CD1c-positive myeloid dendritic cell (primary cell): ENCODE data around the gene MRTFA.

Experiments used
- DNase-seq: peaks from one replicate; pipeline ENCODE4 v3.0.0-alpha.2; 2016; ENCODE audit errors: extremely low spot score

Gene MRTFA

GRCh38 chr22:40491990-40492631 lies 144.4 kb downstream of the MRTFA start:
- DNase-seq, result peak; percentile 95

GRCh38 chr22:40487663-40488249 lies 148.8 kb downstream of the MRTFA start:
- peak; percentile 60 for DNase-seq

GRCh38 chr22:40486962-40487602 lies 149.4 kb downstream of the MRTFA start:
- no peak for DNase-seq

GRCh38 chr22:40485813-40486667 lies 150.5 kb downstream of the MRTFA start:
- no peak for DNase-seq

DNA sequence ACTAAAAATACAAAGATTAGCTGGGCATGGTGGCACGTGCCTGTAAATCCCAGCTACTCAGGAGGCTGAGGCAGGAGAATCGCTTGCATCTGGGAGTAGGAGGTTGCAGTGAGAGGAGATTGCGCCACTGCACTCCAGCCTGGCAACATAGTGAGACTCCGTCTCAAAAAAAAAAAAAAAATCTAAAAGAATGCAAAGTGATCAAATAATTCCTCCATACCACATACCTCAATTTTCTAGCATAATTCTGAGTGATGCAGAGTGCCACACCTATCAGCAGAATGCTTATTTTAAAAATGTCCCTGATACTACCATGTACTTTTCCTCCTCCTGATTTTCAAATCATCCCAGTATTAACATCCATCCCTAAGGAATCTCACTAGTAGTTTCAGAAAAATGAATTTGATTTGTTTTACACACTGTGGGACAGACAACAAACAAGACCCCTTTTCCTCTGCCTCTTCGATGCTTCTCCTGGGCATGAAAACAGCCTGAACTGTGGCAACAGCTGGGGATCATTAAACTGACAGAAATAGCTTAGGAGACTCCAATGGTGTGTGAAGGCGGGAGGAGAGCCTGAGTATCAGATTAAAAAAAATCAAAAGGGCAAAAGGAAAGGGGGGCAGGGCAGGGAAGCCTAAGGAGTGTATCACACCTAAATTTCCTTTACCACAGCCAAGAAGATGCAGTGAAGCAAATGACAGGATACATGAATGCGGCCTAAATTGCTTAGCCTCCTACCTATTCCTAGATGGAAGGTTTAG lies 151.4 kb downstream of the MRTFA start:
- DNase-seq, result no peak

DNA sequence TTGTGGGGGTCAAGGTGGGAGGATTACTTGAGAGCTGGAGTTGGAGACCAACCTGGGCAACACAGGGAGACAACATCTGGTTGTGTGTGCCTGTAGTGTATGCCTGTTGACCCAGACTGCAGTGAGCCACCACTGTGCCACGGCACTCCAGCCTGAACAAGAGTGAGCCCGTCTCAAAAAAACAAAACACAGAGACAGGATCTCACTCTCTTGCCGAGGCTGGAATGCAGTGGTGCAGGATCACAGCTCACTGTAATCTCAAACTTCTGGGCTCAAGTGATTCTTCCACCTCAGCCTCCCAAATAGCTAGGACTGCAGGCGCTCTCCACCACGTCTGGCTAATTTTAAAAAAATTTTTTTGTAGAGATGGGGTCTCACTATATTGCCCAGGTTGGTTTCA lies 153.6 kb downstream of the MRTFA start:
- no peak for DNase-seq

DNA sequence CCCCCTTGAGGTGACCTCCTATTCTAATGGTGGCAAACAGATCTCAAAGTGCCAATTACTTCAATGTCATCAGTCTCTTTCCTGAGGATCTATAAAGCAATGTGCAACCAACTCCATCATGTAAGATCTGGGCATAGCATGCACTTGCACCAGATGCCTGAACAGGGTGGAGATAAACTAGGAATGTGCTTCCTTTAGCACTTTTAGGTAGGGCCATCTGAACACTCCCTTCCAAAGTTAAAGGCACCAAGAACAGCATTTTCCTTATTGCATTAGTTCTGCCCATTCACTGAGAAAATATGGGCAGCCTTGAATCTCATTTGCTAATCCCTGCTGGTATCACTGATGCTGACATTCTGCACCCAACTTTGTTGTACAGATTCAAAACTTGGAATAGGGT lies 154.1 kb downstream of the MRTFA start:
- DNase-seq, result no peak

- no peak for DNase-seq
These were observed 155.5 kb downstream of the MRTFA start for GRCh38 chr22:40480996-40481395.

GRCh38 chr22:40479887-40480538 lies 156.5 kb downstream of the MRTFA start:
- peak; percentile 51 for DNase-seq

DNA sequence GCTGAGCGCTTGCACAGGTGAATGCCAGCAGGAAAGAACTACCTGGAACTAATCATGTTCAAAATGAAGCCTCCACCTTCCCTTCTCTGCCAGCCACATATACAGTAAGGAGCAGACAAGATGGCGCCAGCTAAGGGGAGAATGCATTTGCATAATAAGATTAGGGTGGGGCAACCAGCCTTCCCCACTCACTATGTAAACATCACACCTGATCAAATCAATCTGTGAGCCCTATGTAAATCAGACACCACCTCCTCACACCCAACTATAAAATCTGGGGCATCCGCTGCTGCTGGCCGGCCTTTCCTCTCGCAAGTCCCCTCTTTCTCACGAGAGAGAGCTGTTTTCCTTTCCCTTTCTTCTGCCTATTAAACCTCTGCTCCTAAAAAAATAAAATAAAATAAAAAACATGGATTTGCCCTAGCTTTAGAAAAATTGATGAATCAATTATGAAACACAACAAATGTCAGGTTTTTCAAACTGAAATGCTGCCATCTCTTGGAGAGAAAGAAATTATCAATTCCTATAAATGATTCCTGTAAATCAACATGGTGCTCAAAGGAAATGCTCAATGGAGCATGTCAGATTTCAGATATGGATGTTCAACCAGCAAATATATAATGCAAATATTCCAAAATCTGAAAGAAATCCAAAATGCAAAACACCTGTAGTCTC lies 157.3 kb downstream of the MRTFA start:
- no peak for DNase-seq

- DNase-seq, result no peak
These were observed 158.0 kb downstream of the MRTFA start for GRCh38 chr22:40478338-40479125.

DNA sequence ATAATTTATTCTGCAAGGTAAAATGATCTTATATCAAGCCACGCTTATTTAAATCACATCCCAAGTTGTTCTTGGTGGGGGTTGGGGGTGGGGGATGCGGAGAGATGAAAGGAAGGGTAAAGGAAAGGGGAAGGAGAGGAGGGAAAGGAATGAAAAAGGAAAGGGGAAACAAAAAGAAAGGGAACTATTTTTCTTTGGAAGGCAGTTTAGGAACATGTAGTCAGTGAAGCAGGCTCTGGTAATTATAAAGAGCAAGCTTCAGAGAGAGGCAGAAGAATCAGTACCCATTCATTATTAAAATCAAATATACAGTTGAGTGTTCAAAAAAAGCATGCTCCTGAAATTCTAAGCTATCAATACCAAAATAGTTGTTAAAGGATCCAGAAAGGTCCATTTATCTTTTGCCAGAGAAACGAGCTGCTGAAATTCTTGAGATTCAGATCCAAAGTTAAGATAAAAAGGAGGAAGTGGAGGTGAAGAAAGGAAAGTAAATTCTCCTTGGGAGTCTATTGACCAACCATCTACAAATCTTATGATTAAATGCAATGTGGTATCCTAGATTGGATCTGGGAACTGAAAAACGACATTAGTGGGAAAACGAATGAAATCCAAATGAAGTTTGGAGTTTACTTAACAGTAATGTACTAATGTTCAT lies 158.7 kb downstream of the MRTFA start:
- peak; percentile 42 for DNase-seq

- no peak for DNase-seq
These were observed 160.2 kb downstream of the MRTFA start for GRCh38 chr22:40476341-40476740.

- no peak for DNase-seq
These were observed 162.8 kb downstream of the MRTFA start for GRCh38 chr22:40473703-40474102.

DNA sequence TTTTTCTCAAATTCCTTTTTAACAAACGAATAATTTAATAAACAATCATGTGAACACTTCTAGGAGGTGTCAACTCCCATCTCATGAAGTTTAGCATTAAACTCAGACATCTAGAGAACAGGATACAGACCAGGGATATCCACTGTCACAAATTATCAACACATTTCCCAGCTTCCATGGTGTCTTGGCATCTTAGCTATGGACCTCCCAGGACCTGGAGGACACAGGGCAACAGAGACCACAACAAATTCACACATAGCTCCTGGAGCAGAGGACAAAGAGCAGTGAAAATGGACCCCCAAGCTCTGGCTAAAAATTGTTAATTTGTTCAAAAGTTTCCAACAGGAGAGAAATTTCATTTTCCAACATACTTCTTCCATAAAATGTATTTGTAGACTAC lies 163.9 kb downstream of the MRTFA start:
- DNase-seq, result no peak

GRCh38 chr22:40472051-40472450 lies 164.5 kb downstream of the MRTFA start:
- DNase-seq, result no peak

DNA sequence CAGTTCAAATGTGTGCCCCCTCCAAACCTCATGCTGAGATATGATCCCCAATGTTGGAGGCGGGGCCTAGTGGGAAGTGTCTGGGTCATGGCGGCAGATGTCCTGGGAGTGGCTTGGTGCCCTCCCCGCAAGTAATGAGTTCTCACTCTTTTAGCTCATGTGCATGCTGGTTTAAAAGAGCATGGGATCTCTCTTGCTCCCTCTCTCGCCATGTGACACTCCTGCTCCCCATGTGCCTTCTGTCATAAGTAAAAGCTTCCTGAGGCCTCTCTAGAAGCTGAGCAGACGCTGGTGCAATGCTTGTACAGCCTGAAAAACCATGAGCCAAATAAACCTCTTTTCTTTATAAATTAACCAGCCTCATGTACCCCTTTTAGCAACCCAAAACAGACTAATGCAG lies 167.3 kb downstream of the MRTFA start:
- DNase-seq, result no peak

DNA sequence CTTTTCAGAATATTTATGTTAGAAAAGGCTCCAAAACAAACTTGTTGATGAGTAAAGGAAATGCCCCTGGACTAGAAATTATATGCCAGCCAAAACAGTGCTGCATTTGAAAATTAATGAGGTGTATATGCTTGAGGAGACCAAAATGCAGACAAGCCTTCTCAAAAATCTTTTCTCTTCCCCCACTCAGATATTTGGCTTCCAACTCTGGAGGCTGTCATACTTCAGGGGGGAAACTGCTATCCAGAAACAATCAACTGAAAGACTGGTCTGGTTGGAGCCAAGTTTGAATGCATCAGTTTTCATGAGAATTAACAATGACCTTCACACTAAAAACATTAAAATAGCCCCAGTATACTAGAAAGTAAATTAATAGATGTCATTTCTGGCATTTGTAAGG lies 167.9 kb downstream of the MRTFA start:
- DNase-seq, result no peak

DNA sequence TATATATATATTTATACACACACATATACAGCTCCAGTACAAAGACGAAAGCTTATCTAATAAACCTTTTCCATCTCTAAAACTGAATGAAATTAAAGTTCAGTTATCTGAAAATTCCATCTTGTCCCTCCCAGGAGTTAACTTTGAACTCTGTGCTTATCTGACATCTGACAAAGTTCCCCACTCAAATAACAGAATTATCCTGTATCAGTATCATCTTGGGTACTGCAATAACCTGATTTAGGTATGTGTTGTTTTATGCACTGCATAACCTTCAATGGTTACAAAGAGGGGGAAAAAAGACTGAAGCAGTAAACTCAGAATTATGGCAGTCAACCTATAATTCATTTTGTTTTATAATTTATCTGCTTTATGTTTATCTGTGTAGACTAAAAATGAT lies 169.5 kb downstream of the MRTFA start:
- no peak for DNase-seq
